ENCODE measurements around the gene PCLO.

GRCh38 chr7:82810558-82811259, 352.0 kb downstream of the PCLO start:
- TF ChIP-seq YY1 (IDR thresholded peaks at IDR 0.05; ENCODE audit: low read depth, low read length) (no peak), CEBPB (IDR thresholded peaks at IDR 0.05; ENCODE audit: low read depth, low read length) (no peak), MAX (IDR thresholded peaks at IDR 0.05) (no peak), POLR2AphosphoS5 (IDR thresholded peaks at IDR 0.05; ENCODE audit: low read depth, low read length) (no peak)
